MM.1S (cell line): Measurements from ENCODE around the gene CLEC16A.

ENCODE experiments used
- DNase-seq: peaks from one replicate; pipeline ENCODE4 v3.0.0-alpha.2; 2015
- H2AFZ ChIP-seq: fragments of 300-600 bp; sonication (generic); 2 replicates; pipeline ENCODE4 v1.6.0; 2016; ENCODE audit warnings: antibody characterized with exemption, low read length
- H3F3A ChIP-seq: fragments of 300-600 bp; sonication (generic); 2 replicates; pipeline ENCODE4 v1.6.1; 2016; ENCODE audit warnings: mild to moderate bottlenecking, antibody characterized with exemption, low read length, moderate library complexity, mixed read lengths; ENCODE audit not compliant: insufficient read depth
- H3K27ac ChIP-seq: fragments of 300-600 bp; sonication (generic); 2 replicates; pipeline ENCODE4 v1.5.1; 2016; ENCODE audit warnings: mild to moderate bottlenecking, low read length
- H3K27me3 ChIP-seq: fragments of 300-600 bp; sonication (generic); replicated peaks from 2 replicates; pipeline ENCODE4 v1.6.0; 2016; ENCODE audit warnings: low read length; ENCODE audit not compliant: insufficient read depth
- H3K36me3 ChIP-seq: fragments of 300-600 bp; sonication (generic); replicated peaks from 2 replicates; pipeline ENCODE4 v1.6.1; 2016; ENCODE audit warnings: mild to moderate bottlenecking, low read length, mixed read lengths; ENCODE audit not compliant: insufficient read depth
- H3K4me1 ChIP-seq: fragments of 300-600 bp; sonication (generic); 2 replicates; pipeline ENCODE4 v1.6.1; 2016; ENCODE audit warnings: low read length, mixed read lengths
- H3K4me2 ChIP-seq: fragments of 300-600 bp; sonication (generic); 2 replicates; pipeline ENCODE4 v1.6.0; 2016; ENCODE audit warnings: low read depth, low read length
- H3K4me3 ChIP-seq: fragments of 300-600 bp; sonication (generic); 2 replicates; pipeline ENCODE4 v1.5.1; 2016; ENCODE audit warnings: low read length, mixed read lengths
- H3K79me2 ChIP-seq: fragments of 300-600 bp; sonication (generic); 2 replicates; pipeline ENCODE4 v1.6.1; 2016; ENCODE audit warnings: mixed run types, low read length, mixed read lengths
- H3K9ac ChIP-seq: fragments of 300-600 bp; sonication (generic); 2 replicates; pipeline ENCODE4 v1.6.1; 2016; ENCODE audit warnings: low read length, mixed read lengths
- H3K9me2 ChIP-seq: fragments of 300-600 bp; sonication (generic); replicated peaks from 2 replicates; pipeline ENCODE4 v1.6.1; 2016; ENCODE audit warnings: mild to moderate bottlenecking, low read length, mixed read lengths; ENCODE audit not compliant: insufficient read depth
- H3K9me3 ChIP-seq: fragments of 300-600 bp; sonication (generic); replicated peaks from 2 replicates; pipeline ENCODE4 v1.6.1; 2016; ENCODE audit warnings: mild to moderate bottlenecking, low read length, mixed read lengths; ENCODE audit not compliant: insufficient read depth
- H4K20me1 ChIP-seq: fragments of 300-600 bp; sonication (generic); 2 replicates; pipeline ENCODE4 v1.6.1; 2016; ENCODE audit warnings: mild to moderate bottlenecking, low read length, moderate library complexity, mixed read lengths; ENCODE audit not compliant: insufficient read depth
- CTCF ChIP-seq: fragments of 300-600 bp; sonication (generic); IDR thresholded peaks from 2 replicates; pipeline ENCODE4 v1.5.1; 2016; ENCODE audit warnings: antibody characterized with exemption, low read length, mixed read lengths
- EZH2 ChIP-seq: fragments of 300-600 bp; sonication (generic); optimal IDR thresholded peaks from 2 replicates; pipeline ENCODE3; 2017; ENCODE audit warnings: low read depth, mild to moderate bottlenecking, antibody characterized with exemption, low read length, mixed read lengths
- EZH2phosphoT487 ChIP-seq: fragments of 300-600 bp; sonication (generic); IDR thresholded peaks from 2 replicates; pipeline ENCODE4 v1.6.1; 2018; ENCODE audit warnings: antibody characterized with exemption, low read length

Gene CLEC16A

GRCh38 chr16:11042191-11042590 lies 97.8 kb downstream of the CLEC16A start:
- Histone ChIP-seq H3K9ac (no peak overlapping the region), H3K9me2 (no peaks in the 10 kb centered on the region), H3K4me3 (no peak overlapping the region), H3K9me3 (no peaks in the 10 kb centered on the region), H3K4me2 (no peak overlapping the region), H3K27ac (no peak overlapping the region), H2AFZ (no peak overlapping the region), H3K79me2 (no peaks in the 10 kb centered on the region), H3K36me3 (no peaks in the 10 kb centered on the region), H3K27me3 (no peaks in the 10 kb centered on the region), H3K4me1 (no peaks in the 10 kb centered on the region), H4K20me1 (no peaks in the 10 kb centered on the region), H3F3A (no peaks in the 10 kb centered on the region)
- DNase-seq, result no peak
- TF ChIP-seq CTCF, result no peak
- no peak for TF ChIP-seq EZH2phosphoT487
- TF ChIP-seq EZH2, result no peak

GRCh38 chr16:11045441-11045840 lies 101.1 kb downstream of the CLEC16A start:
- Histone ChIP-seq H3K9me2 (no peaks in the 10 kb centered on the region), H3K9me3 (no peaks in the 10 kb centered on the region), H4K20me1 (no peaks in the 10 kb centered on the region), H3K79me2 (no peaks in the 10 kb centered on the region), H3K4me3 (no peak overlapping the region), H3K9ac (no peak overlapping the region), H3K27ac (no peak overlapping the region), H3K27me3 (no peaks in the 10 kb centered on the region), H3F3A (no peaks in the 10 kb centered on the region), H3K4me2 (no peak overlapping the region), H2AFZ (no peak overlapping the region), H3K4me1 (no peaks in the 10 kb centered on the region), H3K36me3 (no peaks in the 10 kb centered on the region)
- DNase-seq, result no peak
- no peak for TF ChIP-seq EZH2

- TF ChIP-seq EZH2phosphoT487 (no peak), EZH2 (no peak), CTCF (no peak)
- H2AFZ ChIP-seq, result no peak overlapping the region
- DNase-seq, result no peak
Observed at GRCh38 chr16:11045846-11046245, 101.5 kb downstream of the CLEC16A start.

GRCh38 chr16:11046382-11046931 lies 102.1 kb downstream of the CLEC16A start:
- Histone ChIP-seq H4K20me1 (no peaks in the 10 kb centered on the region), H3K9ac (no peak overlapping the region), H2AFZ (no peak overlapping the region), H3K27me3 (no peaks in the 10 kb centered on the region), H3K36me3 (no peaks in the 10 kb centered on the region), H3K4me3 (no peak overlapping the region), H3K79me2 (no peaks in the 10 kb centered on the region), H3K9me2 (no peaks in the 10 kb centered on the region), H3K27ac (no peak overlapping the region), H3K4me2 (no peak overlapping the region), H3K4me1 (no peaks in the 10 kb centered on the region), H3F3A (no peaks in the 10 kb centered on the region), H3K9me3 (no peaks in the 10 kb centered on the region)
- TF ChIP-seq EZH2 (no peak), EZH2phosphoT487 (no peak), CTCF (no peak)
- no peak for DNase-seq

More at GRCh38 chr16:11045846-11046245, 101.5 kb downstream of the CLEC16A start:
- H3K4me3 ChIP-seq, result no peak overlapping the region
- no peaks in the 10 kb centered on the region for H4K20me1 ChIP-seq
- no peaks in the 10 kb centered on the region for H3K4me1 ChIP-seq
- no peaks in the 10 kb centered on the region for H3K27me3 ChIP-seq
- H3K27ac ChIP-seq, result no peak overlapping the region
- H3K9me3 ChIP-seq, result no peaks in the 10 kb centered on the region
- no peaks in the 10 kb centered on the region for H3K79me2 ChIP-seq
- no peaks in the 10 kb centered on the region for H3K9me2 ChIP-seq
- H3K4me2 ChIP-seq, result no peak overlapping the region
- H3K9ac ChIP-seq, result no peak overlapping the region
- no peaks in the 10 kb centered on the region for H3K36me3 ChIP-seq
- no peaks in the 10 kb centered on the region for H3F3A ChIP-seq
